Measurements from ENCODE around the gene SFMBT1. TPM values are rescaled to one million over a fixed set of nuclear protein-coding genes. Genes with fewer than 3 reads are reported as not detected.

SFMBT1 gene
- total RNA-seq, 1 experiment from 2014 or later, result 1.4 TPM

DNA sequence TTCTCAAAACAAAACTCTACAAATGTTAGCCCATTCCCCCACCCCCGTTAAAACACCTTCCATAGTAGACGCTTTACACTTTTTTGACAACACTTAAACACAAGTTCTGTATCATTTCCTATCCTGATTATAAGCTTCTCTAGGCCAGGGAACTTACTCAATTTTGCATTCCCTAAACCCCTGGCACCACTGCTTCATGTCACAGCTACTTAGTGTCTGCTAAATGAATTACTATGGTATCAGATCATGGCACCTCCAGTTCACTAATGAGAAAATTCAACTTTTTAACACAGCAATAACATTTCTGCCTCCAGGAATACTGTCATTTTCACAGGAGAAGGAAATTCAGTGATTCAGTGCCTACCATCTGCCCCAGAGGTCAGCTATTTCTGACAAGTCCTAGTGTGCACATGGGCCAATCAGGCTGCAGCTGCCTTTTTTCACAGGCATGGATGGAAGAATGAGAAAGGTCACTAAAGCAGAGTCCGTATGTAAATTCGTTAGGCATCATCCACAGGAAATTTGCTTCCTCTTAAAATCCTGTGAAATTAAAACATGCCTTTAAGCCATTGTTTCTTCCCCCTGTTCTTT is 18.5 kb downstream of the SFMBT1 start:
- Histone ChIP-seq H3K4me3 (ENCODE audit: low read depth, low read length, poor library complexity, severe bottlenecking) (no peak overlapping the region), H3K4me1 (ENCODE audit: insufficient read depth, low read length, poor library complexity, severe bottlenecking) (no peaks in the 10 kb centered on the region), H3K27ac (ENCODE audit: low read depth, low read length, poor library complexity, severe bottlenecking) (no peak overlapping the region), H3K9me3 (ENCODE audit: low read depth, low read length, poor library complexity, severe bottlenecking) (no peaks in the 10 kb centered on the region), H3K27me3 (replicated peaks; ENCODE audit: insufficient read depth, low read depth, low read length, poor library complexity) (no peaks in the 10 kb centered on the region), H3K36me3 (ENCODE audit: insufficient read depth, low read length, poor library complexity, severe bottlenecking) (no peaks in the 10 kb centered on the region)
- ChIA-PET POLR2A (ENCODE audit: low non-redundant PET) (interaction anchor here (0.6 kb wide), 1 partner anchor 12 kb away, joined by 5 read pairs; no protein-coding TSS in a partner anchor), CTCF (no interaction called here)
- DNase-seq (ENCODE audit: low spot score), result no peak
- TF ChIP-seq EZH2 (IDR thresholded peaks at IDR 0.05; ENCODE audit: borderline replicate concordance, low read depth, low read length, poor library complexity, severe bottlenecking) (no peak), CTCF (conservative IDR thresholded peaks at IDR 0.05; ENCODE audit: low read depth, low read length) (no peak)
- no TSS peak for BruUV-seq (replicated peaks)
- intact Hi-C loops (cut with micrococcal nuclease; ENCODE audit: unreplicated experiment), result no loop called here

GRCh38 chr3:53026382-53027162 is 19.3 kb downstream of the SFMBT1 start:
- intact Hi-C loops (cut with micrococcal nuclease; ENCODE audit: unreplicated experiment), result no loop called here
- CTCF ChIA-PET, result no interaction called here
- TF ChIP-seq CTCF (conservative IDR thresholded peaks at IDR 0.05; ENCODE audit: low read depth, low read length) (no peak), EZH2 (IDR thresholded peaks at IDR 0.05; ENCODE audit: borderline replicate concordance, low read depth, low read length, poor library complexity, severe bottlenecking) (no peak)
- no peak overlapping the region for H3K4me3 ChIP-seq (ENCODE audit: low read depth, low read length, poor library complexity, severe bottlenecking)
- H3K9me3 ChIP-seq (ENCODE audit: low read depth, low read length, poor library complexity, severe bottlenecking), result no peaks in the 10 kb centered on the region
- no peaks in the 10 kb centered on the region for H3K36me3 ChIP-seq (ENCODE audit: insufficient read depth, low read length, poor library complexity, severe bottlenecking)
- POLR2A ChIA-PET (ENCODE audit: low non-redundant PET), result no interaction called here
- no peaks in the 10 kb centered on the region for H3K4me1 ChIP-seq (ENCODE audit: insufficient read depth, low read length, poor library complexity, severe bottlenecking)
- H3K27ac ChIP-seq (ENCODE audit: low read depth, low read length, poor library complexity, severe bottlenecking), result no peak overlapping the region
- DNase-seq (ENCODE audit: low spot score), result no peak
- BruUV-seq (replicated peaks), result no TSS peak
- no peaks in the 10 kb centered on the region for H3K27me3 ChIP-seq (replicated peaks; ENCODE audit: insufficient read depth, low read depth, low read length, poor library complexity)

DNA sequence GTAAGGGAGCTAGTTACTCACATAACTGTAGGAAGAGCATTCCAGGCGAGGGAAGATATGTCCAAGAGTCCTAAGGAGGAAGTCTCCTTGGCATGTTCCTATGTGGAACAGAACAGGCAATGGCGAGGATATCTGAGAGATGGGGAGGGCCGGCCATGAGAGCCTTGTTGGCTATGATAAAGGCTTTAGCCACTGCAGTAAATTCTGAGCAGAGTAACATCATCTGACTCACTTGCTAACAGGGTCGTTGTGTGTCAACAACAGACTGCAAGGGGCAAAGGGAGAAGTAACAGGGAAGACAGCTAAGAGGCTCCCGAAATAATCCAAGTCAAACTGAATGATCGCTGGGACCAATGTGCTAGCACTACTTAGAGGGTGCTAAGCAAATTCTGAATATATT is 21.6 kb downstream of the SFMBT1 start:
- intact Hi-C loops (cut with micrococcal nuclease; ENCODE audit: unreplicated experiment), result no loop called here
- H3K9me3 ChIP-seq (ENCODE audit: low read depth, low read length, poor library complexity, severe bottlenecking), result no peaks in the 10 kb centered on the region
- no TSS peak for BruUV-seq (replicated peaks)
- CTCF ChIA-PET, result no interaction called here
- no peak for TF ChIP-seq CTCF (conservative IDR thresholded peaks at IDR 0.05; ENCODE audit: low read depth, low read length)
- no peak for TF ChIP-seq EZH2 (IDR thresholded peaks at IDR 0.05; ENCODE audit: borderline replicate concordance, low read depth, low read length, poor library complexity, severe bottlenecking)
- H3K4me1 ChIP-seq (ENCODE audit: insufficient read depth, low read length, poor library complexity, severe bottlenecking), result no peaks in the 10 kb centered on the region
- POLR2A ChIA-PET (ENCODE audit: low non-redundant PET), result no interaction called here
- no peak for DNase-seq (ENCODE audit: low spot score)
- no peak overlapping the region for H3K27ac ChIP-seq (ENCODE audit: low read depth, low read length, poor library complexity, severe bottlenecking)
- no peaks in the 10 kb centered on the region for H3K36me3 ChIP-seq (ENCODE audit: insufficient read depth, low read length, poor library complexity, severe bottlenecking)
- H3K4me3 ChIP-seq (ENCODE audit: low read depth, low read length, poor library complexity, severe bottlenecking), result no peak overlapping the region
- no peaks in the 10 kb centered on the region for H3K27me3 ChIP-seq (replicated peaks; ENCODE audit: insufficient read depth, low read depth, low read length, poor library complexity)
